RPMI8226 (cell line): Measurements from ENCODE around the gene CPLX1.
"Not testable (repeated sequence)": the region's sequence is repeated elsewhere in the genome, so short reads cannot be mapped to it uniquely, and the experiment has no call there.

ENCODE experiments used
- DNase-seq: peaks from one replicate; pipeline ENCODE4 v3.0.0-alpha.2; 2015

Gene CPLX1

DNA sequence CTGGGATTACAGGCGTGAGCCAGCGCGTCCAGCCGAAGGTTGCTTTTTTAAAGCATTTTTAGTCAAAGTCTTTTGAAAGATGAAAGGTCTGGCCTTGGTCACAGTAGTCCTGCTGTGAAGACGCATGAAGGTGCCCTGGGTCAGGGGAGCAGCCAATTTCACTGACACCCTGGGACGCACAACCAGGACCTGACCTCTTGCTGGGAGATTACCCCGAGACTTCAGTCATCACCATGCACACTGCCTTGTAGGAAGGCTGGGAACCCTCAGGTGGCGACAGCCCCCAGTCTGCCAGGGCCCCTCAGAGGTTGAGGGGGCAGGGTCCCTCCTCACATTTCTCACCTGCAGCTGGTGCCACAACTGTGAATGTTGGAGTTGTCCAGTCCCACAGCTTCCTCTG is 53.2 kb downstream of the CPLX1 start:
- no peak for DNase-seq

DNA sequence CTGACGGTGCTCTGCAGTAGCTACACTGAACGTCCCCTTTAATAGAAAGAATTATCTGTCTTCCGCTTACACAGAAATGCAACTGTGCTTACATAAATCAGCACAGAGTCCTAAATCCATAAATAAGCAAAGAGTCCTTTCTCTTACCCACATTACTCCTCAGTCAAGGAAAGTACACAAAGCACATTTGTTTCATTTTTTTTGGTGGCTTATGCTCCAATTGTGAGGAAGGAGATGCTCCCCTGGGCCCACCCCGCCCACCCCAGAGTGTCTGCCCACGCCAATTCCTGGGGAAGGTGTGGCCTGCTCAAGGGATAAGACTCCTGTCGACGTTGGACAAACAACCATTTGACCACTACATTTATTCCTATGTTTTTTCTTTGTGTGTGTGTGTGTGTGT is 53.8 kb downstream of the CPLX1 start:
- DNase-seq: no peak

DNA sequence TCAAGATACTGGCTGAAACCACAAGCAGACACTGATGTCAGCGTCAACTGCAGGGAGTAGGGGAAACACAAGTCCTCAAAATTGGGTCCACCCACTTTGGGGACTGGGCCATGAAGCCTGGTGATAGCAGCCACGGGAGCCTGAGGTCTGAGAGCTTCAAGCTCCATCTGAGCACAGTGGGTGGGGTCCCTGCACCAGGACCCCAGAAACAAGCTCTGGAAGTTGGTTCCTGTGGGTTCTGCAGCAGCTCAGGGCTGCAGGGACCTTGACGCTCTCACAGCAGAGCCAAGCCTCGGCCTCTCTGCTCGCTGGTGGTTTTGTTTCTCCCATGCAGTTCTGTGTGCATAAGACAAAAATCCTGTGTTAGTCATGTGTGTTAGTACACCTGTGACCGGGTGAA is 54.5 kb downstream of the CPLX1 start:
- no peak for DNase-seq

GRCh38 chr4:770022-770421 is 55.9 kb downstream of the CPLX1 start:
- no peak for DNase-seq

- no peak for DNase-seq
Observed at GRCh38 chr4:769511-769910, 56.4 kb downstream of the CPLX1 start.

DNA sequence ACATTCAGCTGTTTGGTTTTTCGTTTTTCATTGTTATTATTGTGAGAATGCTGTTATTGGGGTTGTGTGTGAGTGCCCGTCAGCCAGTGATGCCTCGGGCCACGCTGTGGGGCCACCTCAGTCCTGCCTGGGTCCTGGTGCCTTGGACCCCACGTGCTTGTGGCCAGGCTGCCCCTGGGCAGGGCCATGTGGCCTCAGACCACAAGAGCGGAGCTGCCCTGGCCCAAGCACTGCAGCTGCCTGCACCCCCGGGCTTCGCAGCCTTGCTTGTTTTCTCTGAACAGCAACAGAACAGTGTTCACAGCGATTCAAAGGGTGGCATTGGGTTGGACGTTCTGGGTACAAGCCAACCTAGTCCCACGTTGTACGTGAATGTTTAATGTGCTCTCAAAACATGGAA is 56.9 kb downstream of the CPLX1 start:
- no peak for DNase-seq

DNA sequence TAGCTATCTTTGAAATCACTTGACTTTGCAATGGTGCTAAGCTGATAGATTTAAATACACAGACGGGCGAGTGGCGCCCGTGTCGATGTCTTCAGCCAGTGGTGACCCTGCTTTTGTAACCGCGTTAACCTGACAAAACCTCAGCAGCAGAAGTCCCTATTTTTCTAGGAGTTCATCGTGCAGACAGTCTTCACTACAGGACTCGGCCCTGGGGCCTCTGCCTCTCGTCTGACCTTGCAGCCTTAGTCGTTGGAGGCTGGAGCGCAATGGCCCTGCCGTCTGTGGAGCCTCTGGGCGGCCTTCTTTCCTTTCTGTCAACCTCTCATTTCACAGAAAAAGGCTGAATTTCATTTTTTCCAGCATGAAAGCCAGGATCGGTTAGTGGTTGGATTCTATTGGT is 57.9 kb downstream of the CPLX1 start:
- DNase-seq: no peak

DNA sequence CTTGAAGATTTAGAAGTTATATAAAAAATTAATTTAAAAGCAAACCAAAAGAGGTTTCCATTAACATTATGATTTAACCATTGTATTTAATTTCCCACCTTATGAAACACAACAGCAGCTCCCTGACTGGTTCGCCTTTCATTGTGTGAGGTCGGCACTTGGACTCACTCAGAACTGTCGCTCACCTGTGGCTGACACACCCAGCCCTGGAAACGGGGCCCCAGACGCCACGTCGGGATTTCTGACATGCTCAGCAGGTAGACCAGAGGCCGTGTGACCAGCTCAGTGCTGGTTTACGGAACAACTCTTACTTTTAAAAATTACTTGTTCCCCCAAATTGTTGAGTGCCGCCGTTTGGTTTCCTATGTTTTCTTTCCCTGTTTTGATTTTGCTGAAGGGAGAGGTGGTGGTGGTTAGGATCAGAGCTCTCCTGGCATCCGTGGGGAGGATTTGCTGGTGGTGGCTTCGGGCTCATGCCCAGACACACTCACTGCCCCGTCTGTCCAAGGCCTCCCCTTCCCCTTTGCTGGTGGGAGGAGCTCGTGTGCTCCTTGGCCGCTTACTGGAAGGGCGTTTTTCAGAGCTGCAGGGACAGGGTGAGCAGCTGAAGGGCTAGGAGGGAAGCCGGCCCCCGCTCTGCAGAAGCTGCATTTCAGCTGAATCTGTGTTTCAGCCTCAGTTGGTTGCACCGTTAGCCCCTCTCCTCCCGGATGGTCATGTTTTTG is 59.2 kb downstream of the CPLX1 start:
- no peak for DNase-seq

- no peak for DNase-seq
Observed at GRCh38 chr4:766152-766515, 59.8 kb downstream of the CPLX1 start.

GRCh38 chr4:764405-765169 is 61.3 kb downstream of the CPLX1 start:
- no peak for DNase-seq

- DNase-seq: no peak
Observed at GRCh38 chr4:763922-764321, 62.0 kb downstream of the CPLX1 start.

GRCh38 chr4:763191-763810 is 62.6 kb downstream of the CPLX1 start:
- DNase-seq: no peak

DNA sequence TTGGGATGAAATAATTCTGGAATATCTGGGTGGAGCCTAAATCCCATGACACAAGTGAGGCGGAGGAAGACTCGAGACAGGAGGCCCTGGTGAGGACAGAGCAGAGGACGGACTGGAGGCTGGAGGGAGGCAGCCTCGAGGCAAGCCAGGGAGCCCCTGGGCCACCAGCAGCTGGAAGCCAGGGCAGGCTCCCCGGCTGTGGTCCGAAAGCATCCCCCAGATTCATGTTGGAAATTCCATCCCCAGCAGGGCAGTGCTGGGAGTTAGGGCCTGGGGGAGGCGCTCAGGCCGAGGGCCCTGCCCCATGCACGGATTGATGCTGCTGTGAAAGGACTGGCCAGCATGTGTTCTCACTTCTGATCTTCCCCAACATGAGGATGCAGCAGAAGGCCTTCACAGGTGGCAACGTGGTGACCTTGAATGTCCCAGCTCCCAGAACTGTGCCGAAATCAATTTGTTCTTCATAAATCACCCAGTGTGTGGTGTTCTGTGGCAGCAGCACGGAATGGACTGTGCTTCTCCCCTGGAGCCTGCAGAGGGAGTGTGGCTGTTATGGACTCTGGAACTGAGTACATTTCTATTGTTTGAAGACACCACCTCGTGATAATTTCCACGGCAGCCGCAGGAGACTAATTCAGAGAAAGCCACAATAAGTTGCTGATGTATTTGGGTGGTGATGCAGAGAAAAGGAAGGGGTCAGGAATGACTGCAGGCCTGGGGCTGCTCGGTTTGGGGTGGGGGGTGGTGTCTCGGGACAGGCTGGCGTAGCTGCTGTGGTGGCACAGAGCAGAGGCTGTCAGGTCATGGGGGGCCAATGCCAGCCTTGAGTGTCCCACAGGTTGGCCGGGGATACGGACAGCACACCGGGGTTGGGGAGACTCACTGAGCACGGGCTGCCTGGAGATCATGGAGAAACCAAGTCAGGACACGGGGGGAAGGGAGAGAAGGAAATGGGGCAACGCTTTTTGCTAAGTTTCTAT is 63.4 kb downstream of the CPLX1 start:
- DNase-seq: no peak

DNA sequence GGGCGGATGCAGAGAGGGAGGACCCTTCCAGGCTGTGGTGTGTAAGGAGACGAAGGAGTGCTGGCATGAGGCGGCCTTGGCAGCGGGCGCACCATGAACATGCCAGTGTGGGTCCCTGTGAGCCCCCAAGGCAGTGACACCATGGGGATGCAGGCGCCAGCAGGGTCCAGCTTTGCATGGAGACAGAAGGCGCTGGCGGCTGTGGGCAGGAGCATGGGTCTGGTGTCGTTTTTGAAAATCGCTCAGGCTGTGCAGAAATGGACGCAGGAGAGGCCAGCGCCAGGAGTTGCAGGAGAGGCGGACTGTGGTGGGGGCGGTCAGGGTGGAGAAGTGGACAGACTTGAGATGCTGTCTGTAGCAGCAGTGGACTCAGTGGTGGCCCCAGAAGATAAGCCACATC is 64.2 kb downstream of the CPLX1 start:
- DNase-seq: no peak

DNA sequence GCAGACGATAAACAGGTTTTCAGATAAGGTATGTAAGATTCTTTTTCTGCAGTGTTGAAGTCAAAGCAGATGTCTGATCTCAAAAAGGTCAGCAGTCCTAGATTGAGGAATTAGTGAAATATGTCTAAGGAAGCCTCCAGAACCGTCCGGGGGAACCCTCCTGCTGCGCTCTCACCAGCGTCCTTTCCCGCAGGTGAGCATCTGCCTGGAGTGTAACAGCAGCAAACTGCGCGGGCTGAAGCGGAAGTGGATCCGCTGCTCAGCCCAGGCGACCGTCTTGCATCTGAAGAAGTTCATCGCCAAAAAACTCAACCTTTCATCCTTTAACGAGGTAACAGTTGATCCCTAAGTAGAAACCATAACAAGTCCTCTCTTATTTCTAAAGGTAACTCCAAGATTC is 64.8 kb downstream of the CPLX1 start:
- DNase-seq: no peak

DNA sequence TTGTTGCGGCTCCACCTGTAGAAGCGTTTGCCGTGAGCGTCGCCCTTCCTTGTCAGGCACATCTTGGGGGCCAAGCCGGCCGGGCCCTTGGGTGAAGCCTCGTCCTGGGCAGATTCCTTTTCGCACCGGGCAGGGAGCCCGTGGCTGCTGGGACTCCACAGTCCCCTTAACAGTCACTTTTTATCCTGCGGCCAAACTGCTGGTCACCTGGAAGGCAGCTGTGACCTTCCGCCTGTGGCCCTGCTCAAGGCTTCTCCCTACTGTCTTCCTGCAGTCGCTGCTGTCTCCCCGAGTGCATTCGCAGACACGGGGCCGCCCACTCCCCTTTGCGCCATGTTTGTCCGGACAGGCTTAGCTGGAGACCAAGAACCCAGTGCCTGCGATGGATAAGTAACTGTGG is 65.3 kb downstream of the CPLX1 start:
- DNase-seq: no peak

GRCh38 chr4:759810-760209 is 66.1 kb downstream of the CPLX1 start:
- DNase-seq: not testable (repeated sequence)

DNA sequence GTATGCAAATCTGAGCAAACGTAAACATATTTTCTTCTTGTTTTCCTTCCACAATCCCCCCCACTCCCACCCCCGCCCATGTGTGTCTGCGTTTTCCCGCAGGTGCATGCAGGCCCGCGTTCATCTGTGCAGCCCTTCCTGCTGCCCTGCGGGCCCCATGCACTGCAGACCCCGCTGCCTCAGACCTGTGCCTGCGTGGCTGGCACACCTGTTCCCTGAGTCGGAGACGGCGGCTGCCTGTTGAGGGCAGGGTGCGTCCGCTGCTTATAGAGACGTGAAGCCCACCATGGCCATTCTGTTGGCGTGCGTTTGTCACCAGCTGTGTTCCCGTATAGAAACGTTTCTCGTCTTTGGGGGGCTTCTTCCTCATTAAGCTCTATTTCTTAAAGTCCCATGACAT is 68.8 kb downstream of the CPLX1 start:
- no peak for DNase-seq

DNA sequence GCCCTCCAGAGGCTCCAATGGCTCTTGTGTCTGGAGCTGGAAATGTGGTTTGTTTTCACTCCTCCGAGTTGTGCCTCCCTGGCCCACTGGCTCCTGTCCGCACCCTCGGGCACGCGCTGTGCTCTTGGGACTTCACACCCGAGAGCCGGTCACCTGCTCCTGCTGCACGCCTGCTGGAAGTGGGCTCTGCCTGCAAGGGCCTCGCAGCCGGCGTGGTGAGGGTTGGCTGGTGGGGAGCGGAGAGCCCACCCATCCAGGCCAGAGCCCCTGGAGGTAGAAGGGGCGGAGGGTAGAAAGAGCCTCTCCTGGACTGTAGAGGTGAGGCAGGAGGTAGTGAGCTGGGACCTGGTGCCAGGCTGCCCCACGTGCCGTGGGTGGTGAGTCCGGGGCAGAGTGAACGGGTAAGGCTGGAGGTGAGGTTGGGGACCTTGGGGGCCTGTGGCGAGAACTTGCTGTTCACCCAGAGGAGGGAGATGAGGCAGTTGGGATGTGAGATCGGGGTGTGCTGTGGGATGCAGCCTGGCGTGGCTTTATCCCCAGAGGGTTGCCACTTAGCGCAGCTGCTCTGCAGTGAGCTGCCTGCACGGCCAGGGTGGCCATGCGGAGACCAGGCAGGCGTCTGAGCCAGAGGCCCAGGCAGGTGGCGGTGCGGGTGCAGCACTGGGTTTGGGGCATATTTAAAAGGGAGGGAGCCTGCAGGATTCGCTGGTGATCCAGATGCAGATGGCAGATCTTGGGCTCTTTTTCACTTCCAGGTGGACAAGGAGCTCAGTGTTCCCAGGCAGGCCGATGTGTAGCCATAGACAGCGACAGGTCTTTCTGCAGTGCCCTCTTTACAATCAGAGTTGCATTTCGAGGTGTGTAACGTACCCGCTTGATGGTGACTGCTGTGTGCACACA is 71.5 kb downstream of the CPLX1 start:
- DNase-seq: no peak

GRCh38 chr4:753186-753585 is 72.7 kb downstream of the CPLX1 start:
- not testable (repeated sequence) for DNase-seq

GRCh38 chr4:752196-752861 is 73.6 kb downstream of the CPLX1 start:
- no peak for DNase-seq
